SK-N-SH (cell line): ENCODE results near the gene WWOX. TPM values are rescaled to one million over a fixed set of nuclear protein-coding genes. Genes with fewer than 3 reads are reported as not detected.

Source experiments
- CTCF ChIA-PET: fragments of 300-600, 350-600 bp; formaldehyde crosslinking; extraction: SDS; loops from one replicate; lab custom pipeline; 2021; lab: Yijun Ruan, JAX
- POLR2A ChIA-PET: fragments of 350-600 bp; sonication (Branson Sonifier 250); formaldehyde crosslinking; extraction: SDS; loops from one replicate; lab custom pipeline; 2020; ENCODE audit warnings: antibody characterized with exemption, inconsistent platforms; lab: Yijun Ruan, JAX
- DNase-seq: peaks from one replicate; pipeline ENCODE4 v3.0.0; 2012
- H2AFZ ChIP-seq: fragments of 200-600 bp; sonication (generic); 2 replicates; pipeline ENCODE4 v1.8.1; 2016; ENCODE audit warnings: antibody characterized with exemption, mild to moderate bottlenecking, low read depth
- H3F3A ChIP-seq: fragments of 200-600 bp; sonication (generic); replicated peaks from 2 replicates; pipeline ENCODE3; 2016; ENCODE audit warnings: antibody characterized with exemption, mild to moderate bottlenecking; ENCODE audit not compliant: insufficient read depth
- H3K27ac ChIP-seq, 2 experiments: fragments of 200-500 bp in 1 of 2; fragments of 200-600 bp in 1 of 2; sonication (Bioruptor generic) in 1 of 2; sonication (generic), shearing (Covaris generic) in 1 of 2; 2 replicates each; pipeline versions ENCODE4 v1.5.1 to v1.6.1; 2014 to 2016; ENCODE audit warnings: low read depth in 2 of 2, inconsistent platforms in 1 of 2, low read length in 1 of 2, mild to moderate bottlenecking in 1 of 2, mixed read lengths in 1 of 2
- H3K27me3 ChIP-seq: fragments of 200-600 bp; sonication (generic), shearing (Covaris generic); 2 replicates; pipeline ENCODE4 v1.6.1; 2016; ENCODE audit warnings: mixed run types; ENCODE audit not compliant: insufficient read depth
- H3K36me3 ChIP-seq, 2 experiments: fragments of 200-500 bp in 1 of 2; fragments of 200-600 bp in 1 of 2; sonication (Bioruptor generic) in 1 of 2; sonication (generic) in 1 of 2; replicated peaks in 1 of 2; 2 replicates each; pipeline versions ENCODE3 to v1.5.1; 2014 to 2016; ENCODE audit warnings: low read length in 1 of 2, mild to moderate bottlenecking in 1 of 2; ENCODE audit not compliant: insufficient read depth in 2 of 2, control insufficient read depth in 1 of 2
- H3K4me1 ChIP-seq, 2 experiments: fragments of 200-500 bp in 1 of 2; fragments of 200-600 bp in 1 of 2; sonication (Bioruptor generic) in 1 of 2; sonication (generic), shearing (Covaris generic) in 1 of 2; 2 replicates each; pipeline versions ENCODE4 v1.5.1 to v1.6.1; 2014 to 2016; ENCODE audit warnings: low read depth in 1 of 2, low read length in 1 of 2, mixed run types in 1 of 2; ENCODE audit not compliant: insufficient read depth in 2 of 2, control insufficient read depth in 1 of 2
- H3K4me2 ChIP-seq: fragments of 200-600 bp; sonication (generic), shearing (Covaris generic); 2 replicates; pipeline ENCODE4 v1.6.1; 2017; ENCODE audit warnings: mixed run types
- H3K4me3 ChIP-seq, 2 experiments: fragments of 200-500 bp in 1 of 2; fragments of 200-600 bp in 1 of 2; sonication (Bioruptor generic) in 1 of 2; sonication (generic), shearing (Covaris generic) in 1 of 2; 2 replicates each; pipeline versions ENCODE4 v1.5.1 to v1.8.1; 2014 to 2016; ENCODE audit warnings: low read depth in 2 of 2, inconsistent platforms in 1 of 2, low read length in 1 of 2, mild to moderate bottlenecking in 1 of 2, mixed read lengths in 1 of 2, moderate library complexity in 1 of 2
- H3K79me2 ChIP-seq: fragments of 200-600 bp; sonication (generic); 2 replicates; pipeline ENCODE4 v1.8.1; 2017; ENCODE audit warnings: mild to moderate bottlenecking; ENCODE audit not compliant: insufficient read depth
- H3K9ac ChIP-seq: fragments of 200-600 bp; sonication (generic); 2 replicates; pipeline ENCODE4 v1.6.1; 2017; ENCODE audit warnings: mixed run types
- H3K9me2 ChIP-seq: fragments of 200-600 bp; sonication (generic); 2 replicates; pipeline ENCODE4 v1.6.1; 2017; ENCODE audit warnings: mixed run types
- H3K9me3 ChIP-seq: fragments of 200-600 bp; sonication (generic); 2 replicates; pipeline ENCODE4 v1.6.1; 2017; ENCODE audit warnings: mixed run types, mild to moderate bottlenecking, moderate library complexity
- H4K20me1 ChIP-seq: fragments of 200-600 bp; sonication (generic); 2 replicates; pipeline ENCODE4 v1.6.1; 2017; ENCODE audit warnings: mild to moderate bottlenecking, mixed run types; ENCODE audit not compliant: insufficient read depth
- CHD2 ChIP-seq: fragments of 150-350 bp; IDR thresholded peaks from 2 replicates; pipeline ENCODE4 v1.6.1; 2018; ENCODE audit warnings: low read length; ENCODE audit not compliant: partially characterized antibody
- ELF1 ChIP-seq: IDR thresholded peaks from 2 replicates; pipeline ENCODE4 v1.4.0; 2012
- EP300 ChIP-seq, 2 experiments: IDR thresholded peaks; 2 replicates each; pipeline versions ENCODE4 v1.4.0 to v1.6.1; 2012; ENCODE audit warnings: borderline replicate concordance in 1 of 2, low read depth in 1 of 2, low read length in 1 of 2
- EZH2phosphoT487 ChIP-seq: fragments of 200-600 bp; sonication (generic); IDR thresholded peaks from 2 replicates; pipeline ENCODE4 v1.6.1; 2017; ENCODE audit warnings: low read depth, mixed run types, mild to moderate bottlenecking, antibody characterized with exemption, moderate library complexity, borderline replicate concordance
- FOSL2 ChIP-seq: IDR thresholded peaks from 2 replicates; pipeline ENCODE4 v1.4.0; 2012; ENCODE audit warnings: low read depth, mild to moderate bottlenecking, moderate library complexity, borderline replicate concordance
- FOXJ3 ChIP-seq: sonication (generic); formaldehyde crosslinking; IDR thresholded peaks from 2 replicates; pipeline ENCODE4 v1.5.1; 2020; ENCODE audit warnings: mild to moderate bottlenecking, missing genetic modification reagents
- FOXM1 ChIP-seq: IDR thresholded peaks from 2 replicates; pipeline ENCODE4 v1.4.0; 2012; ENCODE audit warnings: low read depth, mild to moderate bottlenecking
- JUND ChIP-seq: IDR thresholded peaks from 2 replicates; pipeline ENCODE4 v1.4.0; 2012
- NFIC ChIP-seq: IDR thresholded peaks from 2 replicates; pipeline ENCODE4 v1.4.0; 2012; ENCODE audit warnings: borderline replicate concordance
- NRF1 ChIP-seq: IDR thresholded peaks from 2 replicates; pipeline ENCODE4 v1.6.1; 2012; ENCODE audit warnings: low read depth, mild to moderate bottlenecking, low read length
- POLR2AphosphoS5 ChIP-seq: IDR thresholded peaks from 2 replicates; pipeline ENCODE4 v1.6.1; 2012; ENCODE audit warnings: low read depth, low read length
- RAD21 ChIP-seq: IDR thresholded peaks from 2 replicates; pipeline ENCODE4 v1.6.1; 2012; ENCODE audit warnings: mild to moderate bottlenecking, low read length
- RFX5 ChIP-seq: IDR thresholded peaks from 2 replicates; pipeline ENCODE4 v1.6.1; 2012; ENCODE audit warnings: mild to moderate bottlenecking, improper control_type of control experiment, low read length
- RXRA ChIP-seq: IDR thresholded peaks from 2 replicates; pipeline ENCODE4 v1.4.0; 2012; ENCODE audit warnings: low read depth, mild to moderate bottlenecking, borderline replicate concordance
- SIN3A ChIP-seq: IDR thresholded peaks from 2 replicates; pipeline ENCODE4 v1.6.1; 2012; ENCODE audit warnings: low read depth, mild to moderate bottlenecking, low read length, moderate library complexity, borderline replicate concordance
- TEAD4 ChIP-seq: IDR thresholded peaks from 2 replicates; pipeline ENCODE4 v1.4.0; 2012; ENCODE audit warnings: mild to moderate bottlenecking, borderline replicate concordance; ENCODE audit not compliant: insufficient read depth
- WGBS: methylation state at CpG from one replicate; pipeline ENCODE4 v1.1.6; 2017; ENCODE audit warnings: low lambda C conversion rate; 5-methylcytosine and 5-hydroxymethylcytosine counted together
- polyA plus RNA-seq, 3 experiments: library from polyadenylated mRNA; depleted of rRNA; stranded (reverse); fragments of >200 nt; gene quantifications; 2 replicates each; pipeline ENCODE4 v1.2.3, GENCODE V29; 2012
- TF ChIP-seq, protein P1 (sequence below): fragments of 150-350 bp; IDR thresholded peaks from 2 replicates; pipeline ENCODE4 v1.6.1; 2017; ENCODE audit warnings: antibody characterized with exemption, low read length, low read depth, borderline replicate concordance
- TF ChIP-seq, protein P2 (sequence below): IDR thresholded peaks from 2 replicates; pipeline ENCODE4 v1.4.0; 2012; ENCODE audit warnings: low read depth, borderline replicate concordance
- TF ChIP-seq, protein P3 (sequence below): IDR thresholded peaks from 2 replicates; pipeline ENCODE4 v1.4.0; 2012; ENCODE audit warnings: low read depth, borderline replicate concordance

The WWOX gene
- polyA plus RNA-seq, 1 of the 3 experiments (the other 2 are of a cell fraction): 10.8 TPM

DNA sequence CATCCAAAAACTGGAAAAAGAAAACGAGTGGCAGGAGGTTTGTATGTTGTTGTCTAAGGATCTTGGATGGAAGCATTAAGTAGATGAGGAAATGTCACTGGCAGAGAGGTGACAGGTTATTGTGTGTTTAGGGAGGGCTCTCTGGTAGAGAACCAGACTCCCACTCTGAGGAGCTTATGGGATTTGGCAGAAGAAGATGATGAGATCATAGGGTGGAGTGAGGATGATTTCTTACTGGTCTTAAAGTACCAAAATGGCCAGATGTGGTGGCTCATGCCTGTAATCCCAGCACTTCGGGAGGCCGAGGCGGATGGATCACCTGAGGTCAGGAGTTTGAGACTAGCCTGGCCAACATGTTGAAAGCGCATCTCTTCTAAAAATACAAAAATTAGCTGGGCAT is 9.0 kb downstream of the WWOX start:
- no peak overlapping the region for H2AFZ ChIP-seq
- H3K9me2 ChIP-seq: no peaks in the 10 kb centered on the region
- no peak for TF ChIP-seq RAD21
- TF ChIP-seq, protein P1, sequence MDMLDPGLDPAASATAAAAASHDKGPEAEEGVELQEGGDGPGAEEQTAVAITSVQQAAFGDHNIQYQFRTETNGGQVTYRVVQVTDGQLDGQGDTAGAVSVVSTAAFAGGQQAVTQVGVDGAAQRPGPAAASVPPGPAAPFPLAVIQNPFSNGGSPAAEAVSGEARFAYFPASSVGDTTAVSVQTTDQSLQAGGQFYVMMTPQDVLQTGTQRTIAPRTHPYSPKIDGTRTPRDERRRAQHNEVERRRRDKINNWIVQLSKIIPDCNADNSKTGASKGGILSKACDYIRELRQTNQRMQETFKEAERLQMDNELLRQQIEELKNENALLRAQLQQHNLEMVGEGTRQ: no peak
- TF ChIP-seq POLR2AphosphoS5: no peak
- TF ChIP-seq RFX5: no peak
- no peak for TF ChIP-seq ELF1
- TF ChIP-seq, protein P2, sequence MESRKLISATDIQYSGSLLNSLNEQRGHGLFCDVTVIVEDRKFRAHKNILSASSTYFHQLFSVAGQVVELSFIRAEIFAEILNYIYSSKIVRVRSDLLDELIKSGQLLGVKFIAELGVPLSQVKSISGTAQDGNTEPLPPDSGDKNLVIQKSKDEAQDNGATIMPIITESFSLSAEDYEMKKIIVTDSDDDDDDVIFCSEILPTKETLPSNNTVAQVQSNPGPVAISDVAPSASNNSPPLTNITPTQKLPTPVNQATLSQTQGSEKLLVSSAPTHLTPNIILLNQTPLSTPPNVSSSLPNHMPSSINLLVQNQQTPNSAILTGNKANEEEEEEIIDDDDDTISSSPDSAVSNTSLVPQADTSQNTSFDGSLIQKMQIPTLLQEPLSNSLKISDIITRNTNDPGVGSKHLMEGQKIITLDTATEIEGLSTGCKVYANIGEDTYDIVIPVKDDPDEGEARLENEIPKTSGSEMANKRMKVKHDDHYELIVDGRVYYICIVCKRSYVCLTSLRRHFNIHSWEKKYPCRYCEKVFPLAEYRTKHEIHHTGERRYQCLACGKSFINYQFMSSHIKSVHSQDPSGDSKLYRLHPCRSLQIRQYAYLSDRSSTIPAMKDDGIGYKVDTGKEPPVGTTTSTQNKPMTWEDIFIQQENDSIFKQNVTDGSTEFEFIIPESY: no peak
- no peak for TF ChIP-seq FOSL2
- no peak for TF ChIP-seq FOXJ3 (CRISPR knock-in tag)
- no peak for TF ChIP-seq JUND
- TF ChIP-seq NFIC: no peak
- TF ChIP-seq EZH2phosphoT487: no peak
- no peak for TF ChIP-seq SIN3A
- no peak for TF ChIP-seq NRF1
- ChIA-PET POLR2A (no interaction called here), CTCF (interaction anchor here (3.6 kb wide), 1 partner anchor 8 kb away, joined by 35 read pairs; the partner anchor contains the start of gene WWOX)
- H3K9ac ChIP-seq: no peak overlapping the region
- H3K27ac ChIP-seq: no peak overlapping the region
- no peak overlapping the region for H3K4me2 ChIP-seq
- H3K79me2 ChIP-seq: no peaks in the 10 kb centered on the region
- H3F3A ChIP-seq: no peaks in the 10 kb centered on the region
- DNase-seq: no peak
- H3K9me3 ChIP-seq: no peaks in the 10 kb centered on the region
- peaks cover 0 to 3% of the 10 kb centered on the region in 2 experiments for H3K36me3 ChIP-seq
- no peaks in the 10 kb centered on the region for H3K27me3 ChIP-seq
- H3K4me1 ChIP-seq: no peaks in the 10 kb centered on the region
- H3K4me3 ChIP-seq: no peak overlapping the region
- no peaks in the 10 kb centered on the region for H4K20me1 ChIP-seq
- WGBS: 94% methylated on average over 5 of the region's 5 CpGs

DNA sequence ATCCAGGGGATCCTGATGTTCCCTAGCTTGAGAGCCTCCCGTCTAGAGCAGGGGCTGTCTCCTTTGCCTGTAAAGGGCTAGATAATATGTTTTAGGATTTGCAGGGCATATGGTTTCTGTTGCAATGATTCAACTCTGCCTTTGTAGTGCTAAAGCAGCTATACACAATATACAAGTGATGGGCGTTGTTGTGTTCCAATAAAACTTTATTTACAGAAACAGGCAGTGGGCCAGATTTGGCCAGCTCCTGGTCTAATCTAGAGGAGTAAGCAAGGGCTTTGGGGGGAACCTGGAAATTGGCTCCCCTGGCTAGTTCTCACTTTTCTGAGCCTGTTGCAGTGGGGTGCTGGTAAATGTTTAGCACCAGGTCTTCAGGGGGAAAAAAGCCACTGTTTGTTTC is 13.8 kb downstream of the WWOX start:
- no peaks in the 10 kb centered on the region for H4K20me1 ChIP-seq
- H3K27ac ChIP-seq: no peak overlapping the region
- CTCF ChIA-PET: interaction anchor here (1.5 kb wide), 1 partner anchor 14 kb away, joined by 7 read pairs; the partner anchor contains the start of gene WWOX
- no peaks in the 10 kb centered on the region for H3K9me2 ChIP-seq
- H3K4me1 ChIP-seq: no peaks in the 10 kb centered on the region; a peak in 1 of 4 replicates
- WGBS: 95% methylated on average over 2 of the region's 2 CpGs
- no peaks in the 10 kb centered on the region for H3F3A ChIP-seq
- H3K4me3 ChIP-seq: no peak overlapping the region
- no peaks in the 10 kb centered on the region for H3K27me3 ChIP-seq
- H3K79me2 ChIP-seq: no peaks in the 10 kb centered on the region
- no peak overlapping the region for H3K9ac ChIP-seq
- no peak for DNase-seq
- no peak for TF ChIP-seq RXRA
- TF ChIP-seq JUND: no peak
- no peak for TF ChIP-seq FOXJ3 (CRISPR knock-in tag)
- no peak for TF ChIP-seq EP300 (IDR thresholded peaks at IDR 0.05; ENCODE audit: borderline replicate concordance in 1 of 2, low read depth in 1 of 2, low read length in 1 of 2)
- no peak for TF ChIP-seq RAD21
- no peak for TF ChIP-seq CHD2
- TF ChIP-seq NRF1: no peak
- TF ChIP-seq EZH2phosphoT487: no peak
- TF ChIP-seq TEAD4: no peak
- TF ChIP-seq FOXM1: no peak
- TF ChIP-seq, protein P3, sequence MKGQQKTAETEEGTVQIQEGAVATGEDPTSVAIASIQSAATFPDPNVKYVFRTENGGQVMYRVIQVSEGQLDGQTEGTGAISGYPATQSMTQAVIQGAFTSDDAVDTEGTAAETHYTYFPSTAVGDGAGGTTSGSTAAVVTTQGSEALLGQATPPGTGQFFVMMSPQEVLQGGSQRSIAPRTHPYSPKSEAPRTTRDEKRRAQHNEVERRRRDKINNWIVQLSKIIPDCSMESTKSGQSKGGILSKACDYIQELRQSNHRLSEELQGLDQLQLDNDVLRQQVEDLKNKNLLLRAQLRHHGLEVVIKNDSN: no peak
- no peak overlapping the region for H2AFZ ChIP-seq
- POLR2A ChIA-PET: no interaction called here
- H3K4me2 ChIP-seq: no peak overlapping the region
- no peaks in the 10 kb centered on the region for H3K9me3 ChIP-seq
- H3K36me3 ChIP-seq: peaks cover 4 to 14% of the 10 kb centered on the region in 2 experiments
